PC-3 (cell line): Measurements from ENCODE around the gene MMP26. TPM values are rescaled to one million over a fixed set of nuclear protein-coding genes. Genes with fewer than 3 reads are reported as not detected.

ENCODE experiments used
- ATAC-seq: fragments of 200-7000 bp; cut with Tn5 transposase; 2 replicates; pipeline ENCODE4 v1.9.1; 2020; ENCODE audit warnings: mild to moderate bottlenecking, moderate library complexity
- Bru-seq: library from RNA; stranded (reverse); fragments of 400-500 nt; gene quantifications from one replicate; lab custom pipeline; 2021; lab: Mats Ljungman, UMichigan
- BruChase-seq, 2 experiments: library from RNA; stranded (reverse); fragments of 400-500 nt; gene quantifications; one replicate each; lab custom pipeline; 2021; lab: Mats Ljungman, UMichigan
- BruUV-seq: library from RNA; stranded (reverse); fragments of 400-500 nt; replicated peaks from 2 replicates; lab custom pipeline; 2021; lab: Mats Ljungman, UMichigan
- CTCF ChIA-PET: fragments of 300-600 bp; sonication (Branson Sonifier 250); formaldehyde crosslinking; loops from one replicate; lab custom pipeline; 2022; ENCODE audit warnings: antibody characterized with exemption; lab: Charles Lee
- POLR2A ChIA-PET: fragments of 300-600 bp; sonication (Branson Sonifier 250); formaldehyde crosslinking; loops from one replicate; lab custom pipeline; 2022; ENCODE audit warnings: antibody characterized with exemption; ENCODE audit not compliant: unreplicated experiment; lab: Charles Lee
- DNase-seq: peaks from one replicate; pipeline ENCODE4 v3.0.0-alpha.2; 2015
- H2AFZ ChIP-seq: fragments of 300-600 bp; sonication (generic); 2 replicates; pipeline ENCODE4 v1.6.0; 2016; ENCODE audit warnings: antibody characterized with exemption, low read length
- H3F3A ChIP-seq: fragments of 300-600 bp; sonication (generic); one replicate; pipeline ENCODE4 v1.6.0; 2017; ENCODE audit warnings: antibody characterized with exemption, low read length, control low read depth, mild to moderate bottlenecking; ENCODE audit not compliant: unreplicated experiment
- H3K27ac ChIP-seq: fragments of 300-600 bp; sonication (generic); 2 replicates; pipeline ENCODE4 v1.5.1; 2016; ENCODE audit warnings: mild to moderate bottlenecking, low read length
- H3K27me3 ChIP-seq: fragments of 300-600 bp; sonication (generic); 2 replicates; pipeline ENCODE4 v1.6.1; 2016; ENCODE audit warnings: low read length, mixed read lengths
- H3K36me3 ChIP-seq: fragments of 300-600 bp; sonication (generic); 2 replicates; pipeline ENCODE4 v1.6.1; 2016; ENCODE audit warnings: low read depth, mixed run types, low read length, mixed read lengths
- H3K4me1 ChIP-seq: fragments of 300-600 bp; sonication (generic); 2 replicates; pipeline ENCODE4 v1.5.1; 2016; ENCODE audit warnings: low read length; ENCODE audit not compliant: insufficient read depth
- H3K4me2 ChIP-seq: fragments of 300-600 bp; sonication (generic); 2 replicates; pipeline ENCODE4 v1.6.0; 2016; ENCODE audit warnings: low read length
- H3K4me3 ChIP-seq: fragments of 300-600 bp; sonication (generic); 2 replicates; pipeline ENCODE4 v1.5.1; 2016; ENCODE audit warnings: mild to moderate bottlenecking, low read length, mixed read lengths
- H3K79me2 ChIP-seq: fragments of 300-600 bp; sonication (generic); 2 replicates; pipeline ENCODE4 v1.6.1; 2017; ENCODE audit warnings: low read length, mixed read lengths
- H3K9ac ChIP-seq: fragments of 300-600 bp; sonication (generic); 2 replicates; pipeline ENCODE4 v1.6.0; 2016; ENCODE audit warnings: mild to moderate bottlenecking, low read length
- H3K9me2 ChIP-seq: fragments of 300-600 bp; sonication (generic); replicated peaks from 2 replicates; pipeline ENCODE4 v1.6.1; 2016; ENCODE audit warnings: mixed run types, low read length, mixed read lengths
- H3K9me3 ChIP-seq: fragments of 300-600 bp; sonication (generic); 2 replicates; pipeline ENCODE4 v1.6.1; 2016; ENCODE audit warnings: low read length, mixed read lengths
- H4K20me1 ChIP-seq: fragments of 300-600 bp; sonication (generic); 2 replicates; pipeline ENCODE4 v1.6.1; 2016; ENCODE audit warnings: low read length, mixed read lengths
- EZH2 ChIP-seq: fragments of 300-600 bp; sonication (generic); IDR thresholded peaks from one replicate; pipeline ENCODE4 v1.6.1; 2017; ENCODE audit warnings: antibody characterized with exemption, mild to moderate bottlenecking, low read length; ENCODE audit not compliant: unreplicated experiment
- EZH2phosphoT487 ChIP-seq: fragments of 300-600 bp; sonication (generic); IDR thresholded peaks from 2 replicates; pipeline ENCODE4 v1.6.1; 2018; ENCODE audit warnings: mild to moderate bottlenecking, antibody characterized with exemption, low read length, borderline replicate concordance
- intact Hi-C: fragments of 100-400 bp; cut with micrococcal nuclease; formaldehyde crosslinking; loops from 2 replicates; pipeline ENCODE4 v1.9.0; 2023
- long read RNA-seq: library from polyadenylated mRNA; unstranded; transcript quantifications from one replicate; pipeline ENCODE4 v2.0.0, GENCODE V29; 2021; ENCODE audit not compliant: unreplicated experiment
- total RNA-seq: library from RNA; depleted of rRNA; stranded (reverse); fragments of >200 nt; gene quantifications from 2 replicates; pipeline ENCODE4 v1.2.3, GENCODE V29; 2014; rRNA removed
- TF ChIP-seq, protein P1 (sequence below): fragments of 300-600 bp; sonication (generic); conservative IDR thresholded peaks from 2 replicates; pipeline ENCODE4 v1.5.1; 2017; ENCODE audit warnings: antibody characterized with exemption, low read depth, mild to moderate bottlenecking, low read length

The MMP26 gene
- not detected in 2 replicates for total RNA-seq
- percentile 0 among the genes with signal in this experiment for Bru-seq, nascent RNA
- percentile 1 among the genes with signal in this experiment for BruChase-seq, experiment 1, labeled RNA remaining after a 6-hour chase
- percentile 1 among the genes with signal in this experiment for BruChase-seq, experiment 2, labeled RNA remaining after a 2-hour chase
- long read RNA-seq, result 0 reads

DNA sequence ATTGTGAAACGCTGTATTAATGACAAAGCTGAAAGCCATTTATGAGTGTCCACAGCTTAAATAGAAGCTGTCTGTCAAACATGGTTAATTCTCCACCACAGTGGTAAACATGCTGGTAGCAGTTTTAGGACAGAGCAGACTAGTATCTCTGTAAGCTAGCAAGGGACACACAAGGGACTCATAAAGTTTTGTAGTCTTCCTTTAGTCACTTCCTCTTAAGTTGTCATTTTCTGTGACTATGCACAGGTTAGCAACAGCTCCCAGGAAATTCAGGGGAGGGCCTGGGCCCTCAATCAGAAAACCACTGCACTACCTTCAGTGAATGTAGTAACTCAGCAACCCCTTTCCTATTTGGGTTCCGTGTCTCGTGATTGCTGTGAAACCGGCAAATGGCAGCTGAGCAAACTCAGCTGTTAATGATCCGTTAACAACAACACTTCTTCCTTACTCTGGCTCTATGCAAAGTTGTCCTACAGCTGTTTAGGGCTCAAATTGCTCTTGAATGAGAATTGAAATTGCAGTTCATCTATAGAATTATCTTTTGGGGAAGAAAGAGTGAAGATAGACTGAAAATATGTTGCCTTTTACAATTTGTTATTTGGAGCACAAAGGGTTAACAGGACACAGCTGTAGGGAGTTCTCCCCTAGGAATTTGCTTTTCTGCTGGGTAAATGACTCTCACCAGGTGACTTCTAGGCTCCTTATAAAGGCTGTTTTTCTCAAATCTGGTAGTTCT is at the start of gene MMP26:
TSS of gene MMP26 (plus strand) at position 731 of the 736 bp plus-strand sequence.
- Histone ChIP-seq H3F3A (no peaks in the 10 kb centered on the region), H3K4me1 (no peaks in the 10 kb centered on the region), H2AFZ (no peak within 1 kb of the TSS), H4K20me1 (no peaks in the 10 kb centered on the region), H3K27ac (no peak within 1 kb of the TSS), H3K9ac (no peak within 1 kb of the TSS), H3K4me2 (no peak within 1 kb of the TSS), H3K36me3 (no peaks in the 10 kb centered on the region), H3K79me2 (no peaks in the 10 kb centered on the region), H3K9me3 (no peaks in the 10 kb centered on the region), H3K9me2 (no peaks in the 10 kb centered on the region), H3K4me3 (no peak within 1 kb of the TSS), H3K27me3 (no peaks in the 10 kb centered on the region)
- intact Hi-C loops, result no loop called here
- BruUV-seq, result no TSS peak
- ATAC-seq, result no peak
- TF ChIP-seq EZH2 (no peak), EZH2phosphoT487 (no peak)
- TF ChIP-seq, protein P1, sequence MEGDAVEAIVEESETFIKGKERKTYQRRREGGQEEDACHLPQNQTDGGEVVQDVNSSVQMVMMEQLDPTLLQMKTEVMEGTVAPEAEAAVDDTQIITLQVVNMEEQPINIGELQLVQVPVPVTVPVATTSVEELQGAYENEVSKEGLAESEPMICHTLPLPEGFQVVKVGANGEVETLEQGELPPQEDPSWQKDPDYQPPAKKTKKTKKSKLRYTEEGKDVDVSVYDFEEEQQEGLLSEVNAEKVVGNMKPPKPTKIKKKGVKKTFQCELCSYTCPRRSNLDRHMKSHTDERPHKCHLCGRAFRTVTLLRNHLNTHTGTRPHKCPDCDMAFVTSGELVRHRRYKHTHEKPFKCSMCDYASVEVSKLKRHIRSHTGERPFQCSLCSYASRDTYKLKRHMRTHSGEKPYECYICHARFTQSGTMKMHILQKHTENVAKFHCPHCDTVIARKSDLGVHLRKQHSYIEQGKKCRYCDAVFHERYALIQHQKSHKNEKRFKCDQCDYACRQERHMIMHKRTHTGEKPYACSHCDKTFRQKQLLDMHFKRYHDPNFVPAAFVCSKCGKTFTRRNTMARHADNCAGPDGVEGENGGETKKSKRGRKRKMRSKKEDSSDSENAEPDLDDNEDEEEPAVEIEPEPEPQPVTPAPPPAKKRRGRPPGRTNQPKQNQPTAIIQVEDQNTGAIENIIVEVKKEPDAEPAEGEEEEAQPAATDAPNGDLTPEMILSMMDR, result no peak
- DNase-seq, result no peak
- POLR2A ChIA-PET, result no interaction called here
- CTCF ChIA-PET, result no interaction called here

DNA sequence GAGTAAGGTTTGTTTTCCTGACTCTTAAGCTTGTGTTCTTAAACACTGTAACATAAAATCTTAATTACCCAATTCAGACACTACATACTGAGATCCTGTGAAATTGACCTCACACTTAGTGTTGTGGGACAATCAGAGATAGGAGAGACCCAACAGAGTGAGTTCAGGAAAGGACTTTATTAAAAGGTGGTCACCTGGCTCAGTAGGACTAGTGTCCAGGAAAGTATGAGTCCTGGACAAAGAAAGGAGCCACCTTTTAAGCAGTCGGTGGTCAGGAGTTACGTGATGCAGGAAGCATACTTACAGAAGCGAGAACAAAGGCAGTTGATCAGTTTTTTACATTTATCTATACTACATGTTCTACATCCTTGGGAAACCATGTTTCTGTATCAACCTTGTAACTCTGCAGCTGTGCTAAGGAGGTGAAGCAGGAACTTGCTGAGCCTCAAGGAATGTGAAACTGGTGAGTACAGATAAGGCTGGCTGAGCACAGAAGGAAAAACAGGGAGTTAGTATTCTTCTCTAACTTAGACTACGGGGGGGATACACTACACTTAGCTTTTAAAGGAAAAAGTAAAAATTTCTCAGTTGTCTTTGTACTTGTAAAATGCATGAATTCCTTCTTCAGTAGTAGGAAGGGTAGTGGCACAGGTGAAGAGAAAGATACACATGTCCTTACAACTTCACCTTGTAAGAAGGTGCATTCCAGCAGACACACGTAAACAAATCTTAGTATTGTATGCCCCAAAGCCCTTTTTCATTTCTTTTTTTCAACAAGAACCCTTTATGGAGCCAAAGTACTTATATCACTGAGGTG is 45.7 kb upstream of the MMP26 start:
- no peak overlapping the region for H3K4me2 ChIP-seq
- no peak overlapping the region for H2AFZ ChIP-seq
- H3F3A ChIP-seq, result no peaks in the 10 kb centered on the region
- ChIA-PET POLR2A (no interaction called here), CTCF (no interaction called here)
- H3K9me2 ChIP-seq, result no peaks in the 10 kb centered on the region
- intact Hi-C loops, result no loop called here
- H4K20me1 ChIP-seq, result no peaks in the 10 kb centered on the region
- no peak overlapping the region for H3K4me3 ChIP-seq
- H3K27me3 ChIP-seq, result peaks cover 9% of the 10 kb centered on the region
- no peak for DNase-seq
- H3K36me3 ChIP-seq, result no peaks in the 10 kb centered on the region
- H3K4me1 ChIP-seq, result no peaks in the 10 kb centered on the region
- H3K79me2 ChIP-seq, result no peaks in the 10 kb centered on the region
- no TSS peak for BruUV-seq
- TF ChIP-seq EZH2, result no peak
- no peak for TF ChIP-seq EZH2phosphoT487
- TF ChIP-seq, protein P1, result no peak
- no peak for ATAC-seq
- H3K9ac ChIP-seq, result no peak overlapping the region
- H3K27ac ChIP-seq, result no peak overlapping the region
- no peaks in the 10 kb centered on the region for H3K9me3 ChIP-seq
